Hepatocyte (in vitro differentiated cells): Measurements from ENCODE around the gene TRPM3. TPM values are rescaled to one million over a fixed set of nuclear protein-coding genes. Genes with fewer than 3 reads are reported as not detected.

Source experiments
- DNase-seq: peaks from one replicate; pipeline ENCODE4 v3.0.0-alpha.2; 2016; ENCODE audit warnings: low spot score
- H2AFZ ChIP-seq: fragments of 200-600 bp; sonication (generic); 2 replicates; pipeline ENCODE4 v1.6.0; 2016; ENCODE audit warnings: antibody characterized with exemption, mild to moderate bottlenecking
- H3K27ac ChIP-seq: fragments of 200-600 bp; sonication (generic); 2 replicates; pipeline ENCODE4 v1.5.1; 2016; ENCODE audit warnings: mild to moderate bottlenecking
- H3K27me3 ChIP-seq: fragments of 200-600 bp; sonication (generic); 2 replicates; pipeline ENCODE4 v1.6.1; 2016
- H3K36me3 ChIP-seq: fragments of 200-600 bp; sonication (generic); replicated peaks from 2 replicates; pipeline ENCODE4 v1.5.1; 2016; ENCODE audit warnings: low read depth; ENCODE audit not compliant: insufficient read depth
- H3K4me1 ChIP-seq: fragments of 200-600 bp; sonication (generic); 2 replicates; pipeline ENCODE4 v1.5.1; 2016; ENCODE audit warnings: mild to moderate bottlenecking, moderate library complexity; ENCODE audit not compliant: insufficient read depth
- H3K4me2 ChIP-seq: fragments of 200-600 bp; sonication (generic); 2 replicates; pipeline ENCODE4 v1.6.0; 2016
- H3K4me3 ChIP-seq: fragments of 200-600 bp; sonication (generic); 2 replicates; pipeline ENCODE4 v1.5.1; 2016; ENCODE audit warnings: mild to moderate bottlenecking
- H3K79me2 ChIP-seq: fragments of 200-600 bp; sonication (generic); 2 replicates; pipeline ENCODE4 v1.6.0; 2017; ENCODE audit warnings: mild to moderate bottlenecking
- H3K9me2 ChIP-seq: fragments of 200-600 bp; sonication (generic); replicated peaks from 2 replicates; pipeline ENCODE4 v1.6.0; 2017; ENCODE audit warnings: mild to moderate bottlenecking; ENCODE audit not compliant: insufficient read depth
- H3K9me3 ChIP-seq: fragments of 200-600 bp; sonication (generic); 2 replicates; pipeline ENCODE4 v1.5.1; 2016; ENCODE audit warnings: low read depth, mild to moderate bottlenecking
- H4K20me1 ChIP-seq: fragments of 200-600 bp; sonication (generic); 2 replicates; pipeline ENCODE4 v1.6.0; 2016; ENCODE audit warnings: mild to moderate bottlenecking; ENCODE audit not compliant: insufficient read depth, poor library complexity, severe bottlenecking
- EZH2 ChIP-seq: fragments of 200-600 bp; sonication (generic); IDR thresholded peaks from 2 replicates; pipeline ENCODE4 v1.6.1; 2016; ENCODE audit warnings: antibody characterized with exemption, mild to moderate bottlenecking, borderline replicate concordance
- EZH2phosphoT487 ChIP-seq: fragments of 200-600 bp; sonication (generic); IDR thresholded peaks from one replicate; pipeline ENCODE4 v1.6.1; 2018; ENCODE audit warnings: antibody characterized with exemption, mild to moderate bottlenecking, low read depth, moderate library complexity; ENCODE audit not compliant: unreplicated experiment, severe bottlenecking
- WGBS: methylation state at CpG from one replicate; pipeline ENCODE4 v1.1.6; 2016; ENCODE audit warnings: low lambda C conversion rate; ENCODE audit errors: missing lambda C conversion rate; 5-methylcytosine and 5-hydroxymethylcytosine counted together
- polyA plus RNA-seq: library from polyadenylated mRNA; unstranded; fragments of >200 nt; fragmentation: Nextera tagmentation; extraction: Ambion mirVana; gene quantifications from 2 replicates; pipeline ENCODE4 v1.2.1, GENCODE V29; 2016
- total RNA-seq: library from RNA; depleted of rRNA; stranded (reverse); fragments of >200 nt; gene quantifications from 2 replicates; pipeline ENCODE4 v1.2.3, GENCODE V29; 2014
- TF ChIP-seq, protein P1 (sequence below): fragments of 200-600 bp; sonication (generic); IDR thresholded peaks from 2 replicates; pipeline ENCODE4 v1.5.1; 2016; ENCODE audit warnings: antibody characterized with exemption, mild to moderate bottlenecking; ENCODE audit not compliant: poor library complexity

The TRPM3 gene
- total and polyA plus RNA-seq, 2 experiments from 2014 or later = 0.60 to 0.68 TPM

DNA sequence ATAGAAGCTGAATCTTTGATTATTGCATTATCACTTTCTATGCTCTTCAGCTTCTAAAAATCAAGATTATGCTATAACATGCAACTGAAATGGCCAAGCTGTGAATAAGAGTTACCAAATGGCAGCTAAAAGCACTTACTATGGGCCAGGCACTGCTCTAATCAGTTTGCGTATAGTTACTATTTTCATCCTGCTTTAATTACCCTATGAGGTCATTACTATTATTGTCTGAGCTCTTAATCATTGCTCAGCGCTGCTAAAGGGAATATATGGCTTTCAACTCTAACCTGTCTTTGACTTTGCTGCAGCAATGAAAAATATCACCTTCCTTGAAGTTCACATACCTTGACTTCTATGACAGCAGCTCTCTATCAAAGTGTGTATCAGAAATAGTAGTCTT is 210.8 kb downstream of the TRPM3 start:
- TF ChIP-seq EZH2 = no peak
- no peak for TF ChIP-seq EZH2phosphoT487
- TF ChIP-seq, protein P1, sequence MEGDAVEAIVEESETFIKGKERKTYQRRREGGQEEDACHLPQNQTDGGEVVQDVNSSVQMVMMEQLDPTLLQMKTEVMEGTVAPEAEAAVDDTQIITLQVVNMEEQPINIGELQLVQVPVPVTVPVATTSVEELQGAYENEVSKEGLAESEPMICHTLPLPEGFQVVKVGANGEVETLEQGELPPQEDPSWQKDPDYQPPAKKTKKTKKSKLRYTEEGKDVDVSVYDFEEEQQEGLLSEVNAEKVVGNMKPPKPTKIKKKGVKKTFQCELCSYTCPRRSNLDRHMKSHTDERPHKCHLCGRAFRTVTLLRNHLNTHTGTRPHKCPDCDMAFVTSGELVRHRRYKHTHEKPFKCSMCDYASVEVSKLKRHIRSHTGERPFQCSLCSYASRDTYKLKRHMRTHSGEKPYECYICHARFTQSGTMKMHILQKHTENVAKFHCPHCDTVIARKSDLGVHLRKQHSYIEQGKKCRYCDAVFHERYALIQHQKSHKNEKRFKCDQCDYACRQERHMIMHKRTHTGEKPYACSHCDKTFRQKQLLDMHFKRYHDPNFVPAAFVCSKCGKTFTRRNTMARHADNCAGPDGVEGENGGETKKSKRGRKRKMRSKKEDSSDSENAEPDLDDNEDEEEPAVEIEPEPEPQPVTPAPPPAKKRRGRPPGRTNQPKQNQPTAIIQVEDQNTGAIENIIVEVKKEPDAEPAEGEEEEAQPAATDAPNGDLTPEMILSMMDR = no peak
- 87% methylated on average over 2 of the region's 2 CpGs for WGBS

DNA sequence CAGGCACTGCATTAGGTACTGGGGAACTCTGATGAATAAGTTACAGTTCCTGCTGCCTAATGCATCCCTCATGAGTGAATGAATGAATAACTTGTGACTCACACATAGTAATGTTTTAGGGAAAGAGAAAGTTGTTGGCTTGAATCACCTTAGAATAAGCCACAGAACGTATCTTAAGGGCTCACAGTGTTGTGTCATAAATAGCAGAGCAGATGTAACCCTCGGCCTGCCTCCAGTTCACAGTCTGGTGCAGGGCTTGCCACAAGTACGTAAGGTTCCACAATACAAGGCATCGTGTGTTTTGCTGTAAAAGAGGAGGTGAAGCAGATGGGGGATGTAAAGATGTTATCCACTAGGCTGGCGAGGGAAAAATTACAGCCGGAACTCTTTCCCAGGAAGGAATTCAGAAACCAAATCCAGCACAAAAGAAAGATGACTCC is 218.7 kb downstream of the TRPM3 start:
- Histone ChIP-seq H3K4me2 (no peak overlapping the region), H3K36me3 (no peaks in the 10 kb centered on the region)

More for the DNA sequence above, 210.8 kb downstream of the TRPM3 start:
- Histone ChIP-seq H3K4me3 (no peak overlapping the region), H2AFZ (no peak overlapping the region), H3K27me3 (no peaks in the 10 kb centered on the region), H3K9me2 (no peaks in the 10 kb centered on the region), H3K79me2 (no peaks in the 10 kb centered on the region), H3K4me2 (no peak overlapping the region), H3K36me3 (no peaks in the 10 kb centered on the region), H4K20me1 (no peaks in the 10 kb centered on the region), H3K9me3 (no peaks in the 10 kb centered on the region), H3K27ac (no peak overlapping the region), H3K4me1 (no peaks in the 10 kb centered on the region)
- no peak for DNase-seq

DNA sequence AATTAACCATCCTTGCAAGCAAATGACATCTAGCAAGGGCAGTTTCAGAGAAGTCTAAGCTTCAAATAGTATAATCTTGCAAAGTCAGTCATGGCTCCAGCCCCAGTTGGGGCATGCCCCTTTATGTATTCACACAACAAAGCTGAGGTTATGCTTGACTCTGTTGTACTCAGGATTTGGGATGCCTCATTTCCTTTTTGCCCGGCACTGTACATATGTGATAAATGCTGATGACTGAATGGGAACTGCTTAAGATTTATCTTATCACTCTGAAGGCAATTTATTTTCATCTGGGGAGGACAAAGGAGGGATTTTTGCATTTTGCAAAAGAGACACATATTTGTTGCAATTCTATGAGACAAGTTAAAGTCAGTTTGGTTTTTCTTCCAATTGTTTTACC is 219.2 kb downstream of the TRPM3 start:
- no peaks in the 10 kb centered on the region for H3K9me3 ChIP-seq
- H3K4me3 ChIP-seq = no peak overlapping the region
- H4K20me1 ChIP-seq = no peaks in the 10 kb centered on the region
- no peak overlapping the region for H3K4me2 ChIP-seq
- no peak overlapping the region for H3K27ac ChIP-seq
- H3K79me2 ChIP-seq = no peaks in the 10 kb centered on the region
- H3K36me3 ChIP-seq = no peaks in the 10 kb centered on the region
- H3K9me2 ChIP-seq = no peaks in the 10 kb centered on the region
- H2AFZ ChIP-seq = no peak overlapping the region
- WGBS = 86% methylated on average over 1 of the region's 1 CpG
- no peak for DNase-seq
- TF ChIP-seq EZH2 (no peak), EZH2phosphoT487 (no peak)
- TF ChIP-seq, protein P1 = no peak
- H3K27me3 ChIP-seq = no peaks in the 10 kb centered on the region
- H3K4me1 ChIP-seq = no peaks in the 10 kb centered on the region

More for the DNA sequence above, 218.7 kb downstream of the TRPM3 start:
- no peak overlapping the region for H3K4me3 ChIP-seq
- H2AFZ ChIP-seq = no peak overlapping the region
- no peak overlapping the region for H3K27ac ChIP-seq
- 58% methylated on average over 6 of the region's 6 CpGs for WGBS
- no peaks in the 10 kb centered on the region for H3K27me3 ChIP-seq
- peak; percentile 27 for DNase-seq
- no peaks in the 10 kb centered on the region for H3K4me1 ChIP-seq
- no peaks in the 10 kb centered on the region for H3K9me2 ChIP-seq
- TF ChIP-seq, protein P1 = no peak
- TF ChIP-seq EZH2 (no peak), EZH2phosphoT487 (no peak)
- no peaks in the 10 kb centered on the region for H3K79me2 ChIP-seq
- no peaks in the 10 kb centered on the region for H3K9me3 ChIP-seq
- no peaks in the 10 kb centered on the region for H4K20me1 ChIP-seq

DNA sequence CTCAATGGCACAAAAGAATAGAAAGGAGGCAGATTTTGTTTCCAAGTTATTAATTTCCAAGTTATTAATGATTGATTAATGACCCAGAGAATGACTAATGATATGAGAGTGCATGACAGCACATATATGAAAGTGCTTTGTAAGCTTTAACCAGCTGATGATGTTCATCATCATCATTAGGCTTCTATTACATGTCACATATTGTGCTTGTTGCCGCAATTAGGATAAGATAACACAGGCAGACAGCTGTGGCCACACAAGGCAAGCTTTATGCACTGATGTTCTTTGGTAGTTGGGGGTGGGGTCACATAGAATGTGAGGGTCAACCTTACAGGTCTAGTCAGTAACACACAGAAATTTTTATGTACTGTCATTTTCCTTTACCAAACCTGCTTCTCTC is 219.7 kb downstream of the TRPM3 start:
- Histone ChIP-seq H3K4me3 (no peak overlapping the region), H3K9me3 (no peaks in the 10 kb centered on the region), H3K27ac (no peak overlapping the region), H3K79me2 (no peaks in the 10 kb centered on the region), H2AFZ (no peak overlapping the region), H3K9me2 (no peaks in the 10 kb centered on the region), H3K36me3 (no peaks in the 10 kb centered on the region), H4K20me1 (no peaks in the 10 kb centered on the region), H3K27me3 (no peaks in the 10 kb centered on the region), H3K4me2 (no peak overlapping the region), H3K4me1 (no peaks in the 10 kb centered on the region)
- 77% methylated on average over 1 of the region's 1 CpG for WGBS
- no peak for DNase-seq
- TF ChIP-seq EZH2phosphoT487 (no peak), EZH2 (no peak)
- TF ChIP-seq, protein P1 = no peak
